Naive B cell (primary cell): ENCODE data around the gene ORM1. TPM values are rescaled to one million over a fixed set of nuclear protein-coding genes. Genes with fewer than 3 reads are reported as not detected.
A peak's percentile ranks its signal among the peaks of the same experiment; 100 is the strongest.

Experiments used
- ATAC-seq, 2 donors: fragments of 150-1000 bp; cut with Tn5 transposase; 2 replicates each; pipeline ENCODE4 v1.10.0; 2021; ENCODE audit warnings: low read depth in 2 of 2, mild to moderate bottlenecking in 2 of 2, moderate library complexity in 2 of 2
- DNase-seq: peaks from one replicate; pipeline ENCODE4 v3.0.0; 2022
- H3K27ac Mint-ChIP-seq, 6 donors: one replicate each; pipeline ENCODE4 v1.8.0; 2020 to 2022; ENCODE audit warnings: mild to moderate bottlenecking in 6 of 6, mixed read lengths in 6 of 6, moderate library complexity in 5 of 6, inconsistent platforms in 2 of 6
- H3K27me3 Mint-ChIP-seq, 3 donors: one replicate each; pipeline ENCODE4 v1.8.0; 2021 to 2022; ENCODE audit warnings: mixed read lengths in 3 of 3, mild to moderate bottlenecking in 1 of 3
- H3K36me3 Mint-ChIP-seq, 2 donors: one replicate each; pipeline ENCODE4 v1.8.0; 2020 to 2022; ENCODE audit warnings: mixed read lengths in 2 of 2, inconsistent platforms in 1 of 2, mild to moderate bottlenecking in 1 of 2
- H3K4me1 Mint-ChIP-seq, 3 donors: one replicate each; pipeline ENCODE4 v1.8.0; 2020 to 2022; ENCODE audit warnings: mixed read lengths in 3 of 3, inconsistent platforms in 1 of 3, mild to moderate bottlenecking in 1 of 3, moderate library complexity in 1 of 3
- H3K4me3 Mint-ChIP-seq, 8 donors: one replicate each; pipeline ENCODE4 v1.8.0; 2020 to 2022; ENCODE audit warnings: mild to moderate bottlenecking in 8 of 8, mixed read lengths in 8 of 8, moderate library complexity in 8 of 8, inconsistent platforms in 2 of 8
- H3K9me3 Mint-ChIP-seq, 7 donors: one replicate each; pipeline ENCODE4 v1.8.0; 2020 to 2022; ENCODE audit warnings: mixed read lengths in 7 of 7, mild to moderate bottlenecking in 5 of 7, inconsistent platforms in 2 of 7, moderate library complexity in 1 of 7
- polyA plus RNA-seq, 6 donors: library from polyadenylated mRNA; unstranded; fragments of 300-500 nt; fragmentation: Illumina TruSeq; gene quantifications; one replicate each; pipeline ENCODE4 v1.2.3, GENCODE V29; 2021; ENCODE audit warnings: low read depth in 6 of 6

Gene ORM1
- polyA plus RNA-seq, 6 donors from 2014 or later: not detected

DNA sequence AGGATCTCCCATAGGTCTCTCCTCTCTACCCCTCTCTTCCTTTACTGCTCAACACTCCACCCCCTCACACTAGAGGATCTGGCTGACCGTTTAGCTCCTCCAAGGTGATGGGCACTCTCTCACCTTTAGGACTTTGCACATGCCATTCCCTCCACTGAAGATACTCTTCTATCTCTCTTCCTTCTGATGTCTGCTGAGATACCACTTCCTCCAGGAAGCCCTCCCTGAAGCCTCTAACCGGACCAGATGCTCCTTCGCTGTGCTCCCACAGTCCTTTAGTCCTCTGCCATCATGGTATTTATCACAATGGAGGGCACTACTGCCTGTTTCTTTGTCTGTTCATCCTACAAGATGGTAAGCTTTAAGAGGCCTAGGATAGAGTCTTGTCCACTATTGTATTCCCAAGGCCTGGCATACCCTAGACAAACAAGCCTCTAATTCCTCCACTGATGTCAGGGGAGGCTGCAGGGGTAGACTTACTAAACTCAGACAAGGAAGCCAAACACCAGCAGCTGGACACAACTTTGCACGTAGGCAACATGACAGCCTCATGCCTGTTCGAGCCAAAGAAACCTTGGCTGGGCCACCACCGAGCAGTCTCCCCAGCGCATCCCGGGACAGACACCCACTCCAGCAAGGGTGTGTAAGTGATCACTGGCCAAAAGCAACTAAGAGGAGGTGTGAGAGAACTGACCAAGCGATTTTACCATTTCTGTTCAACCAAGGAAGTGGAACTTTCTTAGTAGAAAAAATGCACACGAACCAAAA is 27.0 kb downstream of the ORM1 start:
- Mint-ChIP-seq H3K9me3 (no peaks in the 10 kb centered on the region), H3K4me1 (peaks cover 31 to 39% (median 35%) of the 10 kb centered on the region in 3 donors)
- DNase-seq: no peak

GRCh38 chr9:114350636-114351401 is 27.9 kb downstream of the ORM1 start:
- peaks cover 16 to 19% of the 10 kb centered on the region in 2 donors for H3K36me3 Mint-ChIP-seq
- peak overlapping the region; percentile 37 to 96 (median 78) for H3K27ac Mint-ChIP-seq
- H3K4me3 Mint-ChIP-seq: peak overlapping the region in 1 of 8 donors; percentile 71
- ATAC-seq (no peak), DNase-seq (no peak)
- H3K27me3 Mint-ChIP-seq: no peaks in the 10 kb centered on the region
- H3K4me1 Mint-ChIP-seq: peaks cover 31 to 39% (median 35%) of the 10 kb centered on the region in 3 donors
- H3K9me3 Mint-ChIP-seq: no peaks in the 10 kb centered on the region

More for the DNA sequence above, 27.0 kb downstream of the ORM1 start:
- Mint-ChIP-seq H3K4me3 (peak overlapping the region in 7 of 8 donors; percentile 53 to 84 (median 65)), H3K36me3 (peaks cover 16 to 21% of the 10 kb centered on the region in 2 donors), H3K27ac (peak overlapping the region; percentile 85 to 97 (median 93)), H3K27me3 (no peaks in the 10 kb centered on the region)
- no peak for ATAC-seq

- no peak for ATAC-seq
- H3K36me3 Mint-ChIP-seq: peaks cover 20 to 27% of the 10 kb centered on the region in 2 donors
- H3K27me3 Mint-ChIP-seq: no peaks in the 10 kb centered on the region
- H3K9me3 Mint-ChIP-seq: no peaks in the 10 kb centered on the region
- H3K4me1 Mint-ChIP-seq: peaks cover 31 to 45% (median 38%) of the 10 kb centered on the region in 3 donors
- no peak for DNase-seq
- no peak overlapping the region for H3K4me3 Mint-ChIP-seq
- peak overlapping the region in 3 of 6 donors; percentile 44 to 72 (median 65) for H3K27ac Mint-ChIP-seq
Observed at GRCh38 chr9:114351932-114352331, 29.0 kb downstream of the ORM1 start.

- no peak overlapping the region for H3K4me3 Mint-ChIP-seq
- no peak for DNase-seq
- no peaks in the 10 kb centered on the region for H3K9me3 Mint-ChIP-seq
- H3K27me3 Mint-ChIP-seq: no peaks in the 10 kb centered on the region
- H3K36me3 Mint-ChIP-seq: peaks cover 14 to 36% of the 10 kb centered on the region in 2 donors
- peaks cover 23 to 27% (median 24%) of the 10 kb centered on the region in 3 donors for H3K4me1 Mint-ChIP-seq
- peak overlapping the region in 1 of 6 donors; percentile 12 for H3K27ac Mint-ChIP-seq
- ATAC-seq: no peak
Observed at GRCh38 chr9:114355821-114356220, 32.9 kb downstream of the ORM1 start.

DNA sequence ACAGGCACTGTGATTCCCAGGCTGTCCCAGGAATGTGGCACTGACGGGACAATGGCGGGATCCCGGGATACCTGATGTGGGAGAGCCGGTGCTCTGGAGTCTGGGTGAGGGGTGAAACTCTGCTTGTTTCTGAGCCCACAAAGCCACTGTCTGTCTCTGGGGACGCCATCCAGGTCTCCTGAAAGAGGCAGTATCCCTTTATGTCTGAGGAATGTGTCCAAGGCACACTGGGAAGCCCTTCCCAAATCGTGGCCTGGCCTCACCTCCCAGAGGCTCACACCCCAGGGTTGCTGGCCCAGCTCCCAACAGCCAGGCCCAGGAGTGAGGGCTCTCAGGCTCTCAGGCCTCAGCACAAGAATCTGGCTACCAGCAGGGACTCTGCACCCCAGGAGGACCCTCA is 33.9 kb downstream of the ORM1 start:
- DNase-seq (no peak), ATAC-seq (no peak)
- no peak overlapping the region for H3K4me3 Mint-ChIP-seq
- no peaks in the 10 kb centered on the region for H3K9me3 Mint-ChIP-seq
- peaks cover 26 to 32% (median 29%) of the 10 kb centered on the region in 3 donors for H3K4me1 Mint-ChIP-seq
- peak overlapping the region in 4 of 6 donors; percentile 14 to 94 (median 64) for H3K27ac Mint-ChIP-seq
- H3K36me3 Mint-ChIP-seq: peaks cover 19 to 43% of the 10 kb centered on the region in 2 donors
- H3K27me3 Mint-ChIP-seq: no peaks in the 10 kb centered on the region

- peaks cover 19 to 43% of the 10 kb centered on the region in 2 donors for H3K36me3 Mint-ChIP-seq
- ATAC-seq (no peak), DNase-seq (no peak)
- H3K9me3 Mint-ChIP-seq: no peaks in the 10 kb centered on the region
- peak overlapping the region in 4 of 6 donors; percentile 32 to 84 (median 42) for H3K27ac Mint-ChIP-seq
- peaks cover 23 to 34% (median 27%) of the 10 kb centered on the region in 3 donors for H3K4me1 Mint-ChIP-seq
- no peaks in the 10 kb centered on the region for H3K27me3 Mint-ChIP-seq
- no peak overlapping the region for H3K4me3 Mint-ChIP-seq
Observed at GRCh38 chr9:114357360-114357759, 34.5 kb downstream of the ORM1 start.

GRCh38 chr9:114357911-114358328 is 35.0 kb downstream of the ORM1 start:
- DNase-seq: no peak
- ATAC-seq: no peak
- peak overlapping the region in 5 of 6 donors; percentile 6 to 84 (median 35) for H3K27ac Mint-ChIP-seq
- H3K9me3 Mint-ChIP-seq: no peaks in the 10 kb centered on the region
- peaks cover 19 to 43% of the 10 kb centered on the region in 2 donors for H3K36me3 Mint-ChIP-seq
- no peak overlapping the region for H3K4me3 Mint-ChIP-seq
- peaks cover 23 to 36% (median 32%) of the 10 kb centered on the region in 3 donors for H3K4me1 Mint-ChIP-seq
- no peaks in the 10 kb centered on the region for H3K27me3 Mint-ChIP-seq

GRCh38 chr9:114359801-114360200 is 36.9 kb downstream of the ORM1 start:
- no peaks in the 10 kb centered on the region for H3K27me3 Mint-ChIP-seq
- peak overlapping the region in 5 of 6 donors; percentile 24 to 82 (median 62) for H3K27ac Mint-ChIP-seq
- H3K36me3 Mint-ChIP-seq: peaks cover 33 to 57% of the 10 kb centered on the region in 2 donors
- H3K4me1 Mint-ChIP-seq: peaks cover 40 to 55% (median 51%) of the 10 kb centered on the region in 3 donors
- DNase-seq (no peak), ATAC-seq (no peak)
- no peak overlapping the region for H3K4me3 Mint-ChIP-seq
- no peaks in the 10 kb centered on the region for H3K9me3 Mint-ChIP-seq

DNA sequence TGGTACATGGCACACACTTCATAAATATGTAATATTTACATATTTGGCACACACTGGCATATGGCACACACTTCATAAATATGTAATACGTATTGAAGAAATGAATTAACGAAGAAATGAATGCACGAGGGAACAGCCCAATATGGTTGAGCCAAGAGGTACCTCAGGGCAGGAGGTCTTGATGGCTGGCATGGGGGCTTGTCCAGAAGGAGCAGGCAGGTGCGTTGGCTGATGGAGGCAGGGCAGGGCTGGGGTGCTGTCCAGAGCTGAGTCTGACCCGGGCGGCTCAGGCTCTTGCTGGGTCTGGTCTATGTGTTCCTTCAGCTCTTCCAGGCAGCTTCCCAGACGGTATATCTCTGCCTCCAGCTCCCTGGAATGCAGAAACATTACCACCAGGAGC is 38.6 kb downstream of the ORM1 start:
- Mint-ChIP-seq H3K4me1 (peaks cover 46 to 63% (median 62%) of the 10 kb centered on the region in 3 donors), H3K4me3 (no peak overlapping the region), H3K36me3 (peaks cover 33 to 55% of the 10 kb centered on the region in 2 donors), H3K27me3 (no peaks in the 10 kb centered on the region), H3K27ac (peak overlapping the region in 4 of 6 donors; percentile 66 to 93 (median 88)), H3K9me3 (no peaks in the 10 kb centered on the region)
- DNase-seq (no peak), ATAC-seq (no peak)

DNA sequence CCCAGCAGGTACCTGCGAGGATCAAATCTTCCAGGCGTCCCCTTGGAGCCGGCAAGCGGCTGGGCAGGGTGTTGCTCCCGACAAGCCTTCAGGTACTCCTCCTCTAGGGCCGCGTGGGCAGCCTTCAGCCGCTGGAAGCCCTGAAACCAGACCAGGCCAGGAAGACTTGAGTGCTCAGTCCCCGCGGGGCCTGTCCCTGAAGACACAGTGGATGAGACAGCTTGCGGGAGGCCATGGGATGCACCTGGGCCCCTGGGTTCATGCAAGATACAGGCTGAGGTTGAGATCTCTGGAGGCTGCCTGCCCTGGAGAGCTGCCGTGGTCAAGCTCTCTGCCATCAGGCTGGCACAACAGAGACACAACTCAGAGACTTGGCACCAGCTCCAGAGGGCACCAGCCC is 39.5 kb downstream of the ORM1 start:
- no peak for ATAC-seq

GRCh38 chr9:114363424-114363823 is 40.5 kb downstream of the ORM1 start:
- H3K27ac Mint-ChIP-seq: peak overlapping the region; percentile 78 to 94 (median 89)
- peaks cover 58 to 76% (median 72%) of the 10 kb centered on the region in 3 donors for H3K4me1 Mint-ChIP-seq
- DNase-seq: no peak

More for the DNA sequence above, 39.5 kb downstream of the ORM1 start:
- H3K4me1 Mint-ChIP-seq: peaks cover 52 to 70% (median 70%) of the 10 kb centered on the region in 3 donors
- peaks cover 37 to 50% of the 10 kb centered on the region in 2 donors for H3K36me3 Mint-ChIP-seq
- H3K27me3 Mint-ChIP-seq: no peaks in the 10 kb centered on the region
- DNase-seq: no peak
- no peaks in the 10 kb centered on the region for H3K9me3 Mint-ChIP-seq
- no peak overlapping the region for H3K4me3 Mint-ChIP-seq
- H3K27ac Mint-ChIP-seq: peak overlapping the region in 3 of 6 donors; percentile 88 to 93 (median 90)

GRCh38 chr9:114364134-114365041 is 41.5 kb downstream of the ORM1 start:
- Mint-ChIP-seq H3K27me3 (no peaks in the 10 kb centered on the region), H3K27ac (peak overlapping the region; percentile 47 to 94 (median 90)), H3K4me3 (peak overlapping the region; percentile 49 to 90 (median 75)), H3K9me3 (peaks cover 0 to under 1% (median 0%) of the 10 kb centered on the region in 7 donors), H3K4me1 (peaks cover 61 to 82% (median 78%) of the 10 kb centered on the region in 3 donors), H3K36me3 (peaks cover 32 to 49% of the 10 kb centered on the region in 2 donors)
- DNase-seq: peak; percentile 54
- ATAC-seq: peak; percentile 43 to 60

More at GRCh38 chr9:114363424-114363823, 40.5 kb downstream of the ORM1 start:
- no peak for ATAC-seq
- Mint-ChIP-seq H3K9me3 (no peaks in the 10 kb centered on the region), H3K36me3 (peaks cover 33 to 49% of the 10 kb centered on the region in 2 donors), H3K27me3 (no peaks in the 10 kb centered on the region), H3K4me3 (peak overlapping the region in 5 of 8 donors; percentile 15 to 85 (median 53))
